Measurements from ENCODE around the gene TMEM80.

Gene TMEM80

GRCh38 chr11:725624-726202 is 30.1 kb downstream of the TMEM80 start:
- Histone ChIP-seq H3K79me2 (ENCODE audit: low read length) (no peaks in the 10 kb centered on the region), H3K27ac (ENCODE audit: low read length) (no peak overlapping the region), H4K20me1 (ENCODE audit: insufficient read depth, low read length) (no peaks in the 10 kb centered on the region), H3K27me3 (ENCODE audit: low read depth, low read length) (peaks cover 28% of the 10 kb centered on the region), H3K9ac (ENCODE audit: low read length) (peak overlapping the region; percentile 59), H2AFZ (ENCODE audit: low read depth, low read length) (peak overlapping the region; percentile 68; the same call in 1 of the 2 replicates), H3K9me3 (ENCODE audit: insufficient read depth, low read length) (no peaks in the 10 kb centered on the region), H3K36me3 (replicated peaks; ENCODE audit: low read depth, low read length) (no peaks in the 10 kb centered on the region), H3K4me2 (ENCODE audit: low read length) (peak overlapping the region; percentile 88), H3K4me1 (ENCODE audit: low read length) (peaks cover 47% of the 10 kb centered on the region), H3K4me3 (ENCODE audit: low read length) (peak overlapping the region; percentile 83)
- TF ChIP-seq EZH2phosphoT487 (IDR thresholded peaks at IDR 0.05; ENCODE audit: low read depth): no peak
- TF ChIP-seq, protein P1, sequence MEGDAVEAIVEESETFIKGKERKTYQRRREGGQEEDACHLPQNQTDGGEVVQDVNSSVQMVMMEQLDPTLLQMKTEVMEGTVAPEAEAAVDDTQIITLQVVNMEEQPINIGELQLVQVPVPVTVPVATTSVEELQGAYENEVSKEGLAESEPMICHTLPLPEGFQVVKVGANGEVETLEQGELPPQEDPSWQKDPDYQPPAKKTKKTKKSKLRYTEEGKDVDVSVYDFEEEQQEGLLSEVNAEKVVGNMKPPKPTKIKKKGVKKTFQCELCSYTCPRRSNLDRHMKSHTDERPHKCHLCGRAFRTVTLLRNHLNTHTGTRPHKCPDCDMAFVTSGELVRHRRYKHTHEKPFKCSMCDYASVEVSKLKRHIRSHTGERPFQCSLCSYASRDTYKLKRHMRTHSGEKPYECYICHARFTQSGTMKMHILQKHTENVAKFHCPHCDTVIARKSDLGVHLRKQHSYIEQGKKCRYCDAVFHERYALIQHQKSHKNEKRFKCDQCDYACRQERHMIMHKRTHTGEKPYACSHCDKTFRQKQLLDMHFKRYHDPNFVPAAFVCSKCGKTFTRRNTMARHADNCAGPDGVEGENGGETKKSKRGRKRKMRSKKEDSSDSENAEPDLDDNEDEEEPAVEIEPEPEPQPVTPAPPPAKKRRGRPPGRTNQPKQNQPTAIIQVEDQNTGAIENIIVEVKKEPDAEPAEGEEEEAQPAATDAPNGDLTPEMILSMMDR (IDR thresholded peaks at IDR 0.05; ENCODE audit: low read depth, low read length): no peak

GRCh38 chr11:726278-727220 is 30.9 kb downstream of the TMEM80 start:
- no peaks in the 10 kb centered on the region for H3K79me2 ChIP-seq (ENCODE audit: low read length)
- H3K9me3 ChIP-seq (ENCODE audit: insufficient read depth, low read length): no peaks in the 10 kb centered on the region
- H3K36me3 ChIP-seq (replicated peaks; ENCODE audit: low read depth, low read length): no peaks in the 10 kb centered on the region
- peak overlapping the region; percentile 88 for H3K4me2 ChIP-seq (ENCODE audit: low read length)
- H3K4me3 ChIP-seq (ENCODE audit: low read length): peak overlapping the region; percentile 83
- H3K27ac ChIP-seq (ENCODE audit: low read length): no peak overlapping the region
- no peaks in the 10 kb centered on the region for H4K20me1 ChIP-seq (ENCODE audit: insufficient read depth, low read length)
- peak overlapping the region; percentile 59 for H3K9ac ChIP-seq (ENCODE audit: low read length)
- H2AFZ ChIP-seq (ENCODE audit: low read depth, low read length): peak overlapping the region; percentile 64; the same call in 1 of the 2 replicates
- H3K4me1 ChIP-seq (ENCODE audit: low read length): peaks cover 40% of the 10 kb centered on the region
- H3K27me3 ChIP-seq (ENCODE audit: low read depth, low read length): peaks cover 24% of the 10 kb centered on the region
- TF ChIP-seq EZH2phosphoT487 (IDR thresholded peaks at IDR 0.05; ENCODE audit: low read depth): no peak
- TF ChIP-seq, protein P1 (IDR thresholded peaks at IDR 0.05; ENCODE audit: low read depth, low read length): no peak

DNA sequence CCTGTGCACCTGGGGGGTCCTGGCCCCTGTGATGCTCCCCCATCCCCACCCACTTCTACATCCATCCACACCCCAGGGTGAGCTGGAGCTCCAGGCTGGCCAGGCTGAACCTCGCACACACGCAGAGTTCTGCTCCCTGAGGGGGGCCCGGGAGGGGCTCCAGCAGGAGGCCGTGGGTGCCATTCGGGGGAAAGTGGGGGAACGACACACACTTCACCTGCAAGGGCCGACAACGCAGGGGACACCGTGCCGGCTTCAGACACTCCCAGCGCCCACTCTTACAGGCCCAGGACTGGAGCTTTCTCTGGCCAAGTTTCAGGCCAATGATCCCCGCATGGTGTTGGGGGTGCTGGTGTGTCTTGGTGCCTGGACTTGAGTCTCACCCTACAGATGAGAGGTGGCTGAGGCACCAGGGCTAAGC is 31.7 kb downstream of the TMEM80 start:
- Histone ChIP-seq H3K4me1 (ENCODE audit: low read length) (peaks cover 33% of the 10 kb centered on the region), H3K27me3 (ENCODE audit: low read depth, low read length) (peaks cover 21% of the 10 kb centered on the region), H3K79me2 (ENCODE audit: low read length) (no peaks in the 10 kb centered on the region), H3K9ac (ENCODE audit: low read length) (no peak overlapping the region), H3K36me3 (replicated peaks; ENCODE audit: low read depth, low read length) (no peaks in the 10 kb centered on the region), H3K9me3 (ENCODE audit: insufficient read depth, low read length) (no peaks in the 10 kb centered on the region), H2AFZ (ENCODE audit: low read depth, low read length) (no peak overlapping the region), H4K20me1 (ENCODE audit: insufficient read depth, low read length) (no peaks in the 10 kb centered on the region), H3K4me2 (ENCODE audit: low read length) (no peak overlapping the region), H3K27ac (ENCODE audit: low read length) (no peak overlapping the region), H3K4me3 (ENCODE audit: low read length) (no peak overlapping the region)
- no peak for TF ChIP-seq EZH2phosphoT487 (IDR thresholded peaks at IDR 0.05; ENCODE audit: low read depth)
- TF ChIP-seq, protein P1 (IDR thresholded peaks at IDR 0.05; ENCODE audit: low read depth, low read length): no peak
